SU-DHL-6 (cell line): Measurements from ENCODE around the gene LIX1.

Source experiments
- H2AFZ ChIP-seq: fragments of 200-600 bp; sonication (generic); 2 replicates; pipeline ENCODE4 v1.6.1; 2014; ENCODE audit warnings: low read depth, mild to moderate bottlenecking, moderate library complexity, mixed read lengths, antibody characterized with exemption, low read length; ENCODE audit not compliant: severe bottlenecking
- H3F3A ChIP-seq: fragments of 200-600 bp; shearing (Covaris generic); 2 replicates; pipeline ENCODE4 v1.6.0; 2016; ENCODE audit warnings: antibody characterized with exemption, mild to moderate bottlenecking; ENCODE audit not compliant: insufficient read depth
- H3K27ac ChIP-seq: fragments of 200-600 bp; sonication (generic); 2 replicates; pipeline ENCODE4 v1.5.1; 2016; ENCODE audit warnings: low read depth, mild to moderate bottlenecking, low read length, moderate library complexity, mixed read lengths
- H3K27me3 ChIP-seq: fragments of 200-600 bp; sonication (generic), shearing (Covaris generic); 2 replicates; pipeline ENCODE4 v1.6.0; 2014; ENCODE audit warnings: mild to moderate bottlenecking, low read length
- H3K36me3 ChIP-seq: fragments of 200-600 bp; sonication (generic); 2 replicates; pipeline ENCODE4 v1.6.1; 2014; ENCODE audit warnings: mild to moderate bottlenecking, low read length, mixed read lengths
- H3K4me2 ChIP-seq: fragments of 300-600, 200-600 bp; shearing (Covaris generic), sonication (generic); 2 replicates; pipeline ENCODE4 v1.6.0; 2014; ENCODE audit warnings: low read length, low read depth, mild to moderate bottlenecking; ENCODE audit not compliant: poor library complexity, severe bottlenecking
- H3K4me3 ChIP-seq: fragments of 200-600 bp; sonication (generic); 2 replicates; pipeline ENCODE4 v1.5.1; 2014; ENCODE audit warnings: antibody characterized with exemption, low read length, mild to moderate bottlenecking, mixed read lengths; ENCODE audit not compliant: insufficient read depth, poor library complexity, severe bottlenecking
- H3K79me2 ChIP-seq: fragments of 200-600 bp; sonication (generic); 2 replicates; pipeline ENCODE4 v1.6.1; 2014; ENCODE audit warnings: mild to moderate bottlenecking, low read length, moderate library complexity; ENCODE audit not compliant: insufficient read depth
- H3K9ac ChIP-seq: fragments of 200-600 bp; sonication (generic); 2 replicates; pipeline ENCODE4 v1.7.0; 2014; ENCODE audit warnings: mild to moderate bottlenecking, low read length
- H3K9me2 ChIP-seq: fragments of 200-600 bp; sonication (generic); replicated peaks from 2 replicates; pipeline ENCODE4 v1.6.1; 2014; ENCODE audit warnings: low read length; ENCODE audit not compliant: insufficient read depth
- H3K9me3 ChIP-seq: fragments of 200-600 bp; sonication (generic); 2 replicates; pipeline ENCODE4 v1.6.1; 2014; ENCODE audit warnings: low read length, mixed read lengths; ENCODE audit not compliant: insufficient read depth
- H4K20me1 ChIP-seq: fragments of 200-600 bp; sonication (generic); 2 replicates; pipeline ENCODE4 v1.6.1; 2014; ENCODE audit warnings: low read depth, mild to moderate bottlenecking, antibody characterized with exemption, low read length, moderate library complexity, mixed read lengths
- EZH2phosphoT487 ChIP-seq: fragments of 200-600 bp; sonication (generic), shearing (Covaris generic); conservative IDR thresholded peaks from 2 replicates; pipeline ENCODE4 v1.6.1; 2018; ENCODE audit warnings: mild to moderate bottlenecking, antibody characterized with exemption, low read length, moderate library complexity, mixed read lengths
- TF ChIP-seq, protein P1 (sequence below): fragments of 200-600 bp; sonication (generic); IDR thresholded peaks from one replicate; pipeline ENCODE4 v1.5.1; 2017; ENCODE audit warnings: antibody characterized with exemption, mild to moderate bottlenecking, low read length, moderate library complexity; ENCODE audit not compliant: insufficient read depth, poor library complexity, severe bottlenecking

LIX1 gene

GRCh38 chr5:97135868-97136267 is 6.5 kb downstream of the LIX1 start:
- H3K36me3 ChIP-seq, result no peaks in the 10 kb centered on the region
- no peak overlapping the region for H3K9ac ChIP-seq
- no peaks in the 10 kb centered on the region for H3K9me3 ChIP-seq
- H3K27ac ChIP-seq, result no peak overlapping the region
- no peak overlapping the region for H2AFZ ChIP-seq
- no peaks in the 10 kb centered on the region for H4K20me1 ChIP-seq
- no peak overlapping the region for H3K4me2 ChIP-seq
- H3K9me2 ChIP-seq, result no peaks in the 10 kb centered on the region
- no peak for TF ChIP-seq EZH2phosphoT487
- TF ChIP-seq, protein P1, sequence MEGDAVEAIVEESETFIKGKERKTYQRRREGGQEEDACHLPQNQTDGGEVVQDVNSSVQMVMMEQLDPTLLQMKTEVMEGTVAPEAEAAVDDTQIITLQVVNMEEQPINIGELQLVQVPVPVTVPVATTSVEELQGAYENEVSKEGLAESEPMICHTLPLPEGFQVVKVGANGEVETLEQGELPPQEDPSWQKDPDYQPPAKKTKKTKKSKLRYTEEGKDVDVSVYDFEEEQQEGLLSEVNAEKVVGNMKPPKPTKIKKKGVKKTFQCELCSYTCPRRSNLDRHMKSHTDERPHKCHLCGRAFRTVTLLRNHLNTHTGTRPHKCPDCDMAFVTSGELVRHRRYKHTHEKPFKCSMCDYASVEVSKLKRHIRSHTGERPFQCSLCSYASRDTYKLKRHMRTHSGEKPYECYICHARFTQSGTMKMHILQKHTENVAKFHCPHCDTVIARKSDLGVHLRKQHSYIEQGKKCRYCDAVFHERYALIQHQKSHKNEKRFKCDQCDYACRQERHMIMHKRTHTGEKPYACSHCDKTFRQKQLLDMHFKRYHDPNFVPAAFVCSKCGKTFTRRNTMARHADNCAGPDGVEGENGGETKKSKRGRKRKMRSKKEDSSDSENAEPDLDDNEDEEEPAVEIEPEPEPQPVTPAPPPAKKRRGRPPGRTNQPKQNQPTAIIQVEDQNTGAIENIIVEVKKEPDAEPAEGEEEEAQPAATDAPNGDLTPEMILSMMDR, result no peak
- H3K4me3 ChIP-seq, result no peak overlapping the region
- H3F3A ChIP-seq, result no peaks in the 10 kb centered on the region
- H3K79me2 ChIP-seq, result no peaks in the 10 kb centered on the region
- no peaks in the 10 kb centered on the region for H3K27me3 ChIP-seq

- no peaks in the 10 kb centered on the region for H3K79me2 ChIP-seq
- H3K27ac ChIP-seq, result no peak overlapping the region
- no peak overlapping the region for H3K4me2 ChIP-seq
- no peaks in the 10 kb centered on the region for H4K20me1 ChIP-seq
- H3K9ac ChIP-seq, result no peak overlapping the region
- TF ChIP-seq EZH2phosphoT487, result no peak
- TF ChIP-seq, protein P1, result no peak
- H3K36me3 ChIP-seq, result no peaks in the 10 kb centered on the region
- H3K9me2 ChIP-seq, result no peaks in the 10 kb centered on the region
- no peak overlapping the region for H2AFZ ChIP-seq
- no peaks in the 10 kb centered on the region for H3K9me3 ChIP-seq
- no peaks in the 10 kb centered on the region for H3K27me3 ChIP-seq
- no peak overlapping the region for H3K4me3 ChIP-seq
- no peaks in the 10 kb centered on the region for H3F3A ChIP-seq
These were observed 7.8 kb downstream of the LIX1 start for GRCh38 chr5:97134634-97135033.

DNA sequence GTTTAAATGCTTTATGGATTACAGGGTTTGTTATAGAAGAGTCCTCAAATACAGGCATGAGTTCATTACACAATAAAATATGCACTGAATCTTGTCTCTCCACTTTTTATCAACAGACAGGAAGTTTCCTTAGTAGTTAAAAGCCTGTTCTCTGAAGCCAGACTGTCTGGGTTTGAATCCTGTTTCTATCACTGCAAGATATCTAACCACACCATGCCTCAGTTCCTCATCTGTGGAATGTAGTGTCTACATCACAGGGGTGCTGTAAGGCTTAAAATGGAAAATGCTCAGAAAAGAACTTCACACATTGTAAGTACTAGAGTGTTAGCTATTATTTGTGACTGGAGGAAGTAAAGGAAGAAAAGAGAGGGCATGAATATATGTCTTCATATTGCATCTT is 9.3 kb downstream of the LIX1 start:
- Histone ChIP-seq H3K27me3 (no peaks in the 10 kb centered on the region), H3K36me3 (no peaks in the 10 kb centered on the region), H3K4me3 (no peak overlapping the region), H2AFZ (no peak overlapping the region), H3F3A (no peaks in the 10 kb centered on the region), H3K9me3 (no peaks in the 10 kb centered on the region), H3K9ac (no peak overlapping the region), H3K27ac (no peak overlapping the region), H4K20me1 (no peaks in the 10 kb centered on the region), H3K79me2 (no peaks in the 10 kb centered on the region), H3K9me2 (no peaks in the 10 kb centered on the region), H3K4me2 (no peak overlapping the region)
- no peak for TF ChIP-seq EZH2phosphoT487
- TF ChIP-seq, protein P1, result no peak
